Smooth muscle cell (in vitro differentiated cells): ENCODE results near the gene GCG. TPM values are rescaled to one million over a fixed set of nuclear protein-coding genes. Genes with fewer than 3 reads are reported as not detected.

ENCODE experiments used
- DNase-seq: peaks from one replicate; lab custom pipeline; 2025; ENCODE audit not compliant: unreplicated experiment; lab: John Stamatoyannopoulos, UW
- H2AFZ ChIP-seq: fragments of 200-600 bp; sonication (generic); 2 replicates; pipeline ENCODE4 v1.6.0; 2016; ENCODE audit warnings: antibody characterized with exemption, low read depth, mild to moderate bottlenecking
- H3F3A ChIP-seq: fragments of 200-600 bp; sonication (generic); 2 replicates; pipeline ENCODE4 v1.6.0; 2017; ENCODE audit warnings: antibody characterized with exemption, low read depth
- H3K27ac ChIP-seq: fragments of 200-600 bp; sonication (generic); 2 replicates; pipeline ENCODE4 v1.5.1; 2016; ENCODE audit warnings: low read depth, mild to moderate bottlenecking
- H3K27me3 ChIP-seq: fragments of 200-600 bp; sonication (generic); 2 replicates; pipeline ENCODE4 v1.6.1; 2016; ENCODE audit warnings: low read depth, mild to moderate bottlenecking
- H3K36me3 ChIP-seq: fragments of 200-600 bp; sonication (generic); 2 replicates; pipeline ENCODE4 v1.5.1; 2016; ENCODE audit warnings: low read depth
- H3K4me1 ChIP-seq: fragments of 200-600 bp; sonication (generic); 2 replicates; pipeline ENCODE4 v1.5.1; 2016; ENCODE audit warnings: low read depth
- H3K4me2 ChIP-seq: fragments of 200-600 bp; sonication (generic); 2 replicates; pipeline ENCODE4 v1.6.0; 2016; ENCODE audit warnings: mild to moderate bottlenecking
- H3K4me3 ChIP-seq: fragments of 200-600 bp; sonication (generic); 2 replicates; pipeline ENCODE4 v1.5.1; 2016; ENCODE audit warnings: mild to moderate bottlenecking
- H3K79me2 ChIP-seq: fragments of 200-600 bp; sonication (generic); 2 replicates; pipeline ENCODE4 v1.6.0; 2016; ENCODE audit warnings: low read depth, mild to moderate bottlenecking
- H3K9ac ChIP-seq: fragments of 200-600 bp; sonication (generic); 2 replicates; pipeline ENCODE4 v1.6.0; 2016; ENCODE audit warnings: low read depth
- H3K9me3 ChIP-seq: fragments of 200-600 bp; sonication (generic); replicated peaks from 2 replicates; pipeline ENCODE4 v1.5.1; 2016; ENCODE audit warnings: low read depth
- H4K20me1 ChIP-seq: fragments of 200-600 bp; sonication (generic); 2 replicates; pipeline ENCODE4 v1.6.0; 2016; ENCODE audit warnings: low read depth
- CTCF ChIP-seq: fragments of 200-600 bp; sonication (generic); IDR thresholded peaks from 2 replicates; pipeline ENCODE4 v1.5.1; 2017; ENCODE audit warnings: borderline replicate concordance, mild to moderate bottlenecking, antibody characterized with exemption; ENCODE audit not compliant: insufficient read depth, poor library complexity, severe bottlenecking
- WGBS: methylation state at CpG from one replicate; pipeline ENCODE4 v1.1.7; 2016; ENCODE audit warnings: low lambda C conversion rate; 5-methylcytosine and 5-hydroxymethylcytosine counted together
- polyA plus RNA-seq: library from polyadenylated mRNA; unstranded; fragments of >200 nt; fragmentation: Nextera tagmentation; extraction: Ambion mirVana; gene quantifications from 2 replicates; pipeline ENCODE4 v1.2.1, GENCODE V29; 2016
- total RNA-seq: library from RNA; depleted of rRNA; stranded (reverse); fragments of >200 nt; gene quantifications from 2 replicates; pipeline ENCODE4 v1.2.3, GENCODE V29; 2014

Gene GCG
- total and polyA plus RNA-seq, 2 experiments from 2014 or later, result not detected

- no peaks in the 10 kb centered on the region for H4K20me1 ChIP-seq
- no peaks in the 10 kb centered on the region for H3K36me3 ChIP-seq
- peaks cover 3% of the 10 kb centered on the region for H3K9me3 ChIP-seq
- H3K4me1 ChIP-seq, result peaks cover 7% of the 10 kb centered on the region
- H3K27me3 ChIP-seq, result no peaks in the 10 kb centered on the region
- H3K9ac ChIP-seq, result no peak overlapping the region
- 88% methylated on average over 7 of the region's 7 CpGs for WGBS
- H2AFZ ChIP-seq, result no peak overlapping the region
- no peak overlapping the region for H3K27ac ChIP-seq
- H3K4me3 ChIP-seq, result no peak overlapping the region
- no peak for DNase-seq
- no peaks in the 10 kb centered on the region for H3K79me2 ChIP-seq
- no peaks in the 10 kb centered on the region for H3F3A ChIP-seq
- H3K4me2 ChIP-seq, result no peak overlapping the region
- no peak for TF ChIP-seq CTCF
These were observed 33.6 kb downstream of the GCG start for GRCh38 chr2:162118166-162119031.

- no peaks in the 10 kb centered on the region for H4K20me1 ChIP-seq
- no peak overlapping the region for H3K4me2 ChIP-seq
- no peak overlapping the region for H3K27ac ChIP-seq
- TF ChIP-seq CTCF, result no peak
- no peaks in the 10 kb centered on the region for H3F3A ChIP-seq
- H3K9ac ChIP-seq, result no peak overlapping the region
- H2AFZ ChIP-seq, result no peak overlapping the region
- DNase-seq, result no peak
- H3K4me1 ChIP-seq, result peaks cover 13% of the 10 kb centered on the region
- no peak overlapping the region for H3K4me3 ChIP-seq
- no peaks in the 10 kb centered on the region for H3K79me2 ChIP-seq
- no peaks in the 10 kb centered on the region for H3K36me3 ChIP-seq
- H3K27me3 ChIP-seq, result no peaks in the 10 kb centered on the region
- peaks cover 3% of the 10 kb centered on the region for H3K9me3 ChIP-seq
These were observed 35.7 kb downstream of the GCG start for GRCh38 chr2:162116352-162116751.

- 100% methylated on average over 2 of the region's 2 CpGs for WGBS
- Histone ChIP-seq H3K27ac (no peak overlapping the region), H4K20me1 (no peaks in the 10 kb centered on the region), H3K79me2 (no peaks in the 10 kb centered on the region), H3K27me3 (no peaks in the 10 kb centered on the region), H3K9ac (no peak overlapping the region), H3K4me3 (no peak overlapping the region), H3K36me3 (no peaks in the 10 kb centered on the region), H3K4me1 (peaks cover 13% of the 10 kb centered on the region), H2AFZ (no peak overlapping the region), H3K9me3 (peaks cover 3% of the 10 kb centered on the region), H3K4me2 (no peak overlapping the region), H3F3A (no peaks in the 10 kb centered on the region)
- TF ChIP-seq CTCF, result no peak
- no peak for DNase-seq
These were observed 37.0 kb downstream of the GCG start for GRCh38 chr2:162115076-162115475.

GRCh38 chr2:162114271-162114670, 37.8 kb downstream of the GCG start:
- H3K79me2 ChIP-seq, result no peaks in the 10 kb centered on the region
- no peaks in the 10 kb centered on the region for H4K20me1 ChIP-seq
- no peaks in the 10 kb centered on the region for H3K27me3 ChIP-seq
- 97% methylated on average over 1 of the region's 1 CpG for WGBS
- peaks cover 3% of the 10 kb centered on the region for H3K9me3 ChIP-seq
- no peak overlapping the region for H3K4me3 ChIP-seq
- peaks cover 13% of the 10 kb centered on the region for H3K4me1 ChIP-seq
- no peak overlapping the region for H2AFZ ChIP-seq
- no peak overlapping the region for H3K4me2 ChIP-seq
- H3F3A ChIP-seq, result no peaks in the 10 kb centered on the region
- no peaks in the 10 kb centered on the region for H3K36me3 ChIP-seq
- DNase-seq, result no peak
- TF ChIP-seq CTCF, result no peak
- no peak overlapping the region for H3K9ac ChIP-seq
- peak overlapping the region; percentile 10 for H3K27ac ChIP-seq
